ENCODE data around the gene MIA.

- TF ChIP-seq EZH2 (IDR thresholded peaks at IDR 0.05; ENCODE audit: insufficient read depth, poor library complexity, severe bottlenecking), result no peak
- no peak for TF ChIP-seq EZH2phosphoT487 (IDR thresholded peaks at IDR 0.05; ENCODE audit: insufficient read depth, low read depth)
These were observed 32.1 kb downstream of the MIA start for GRCh38 chr19:40807147-40808020.

Data from GM23248 (cell line).